GM12891 (cell line): Measurements from ENCODE around the gene JADE1.

Experiments used
- PAX5 ChIP-seq: IDR thresholded peaks from 2 replicates; pipeline ENCODE4 v1.6.1; 2011; ENCODE audit warnings: low read length, moderate library complexity, mild to moderate bottlenecking; ENCODE audit not compliant: insufficient read depth, severe bottlenecking
- POLR2A ChIP-seq: IDR thresholded peaks from 2 replicates; pipeline ENCODE4 v1.6.1; 2011; ENCODE audit warnings: low read depth, low read length, control low read depth
- POLR2AphosphoS5 ChIP-seq: IDR thresholded peaks from 2 replicates; pipeline ENCODE4 v1.6.1; 2011; ENCODE audit warnings: low read depth, low read length, control low read depth
- SPI1 ChIP-seq: IDR thresholded peaks from 2 replicates; pipeline ENCODE4 v1.6.1; 2011; ENCODE audit warnings: low read depth, low read length, control low read depth
- TAF1 ChIP-seq: IDR thresholded peaks from 2 replicates; pipeline ENCODE4 v1.6.1; 2011; ENCODE audit warnings: low read depth, low read length, control low read depth

DNA sequence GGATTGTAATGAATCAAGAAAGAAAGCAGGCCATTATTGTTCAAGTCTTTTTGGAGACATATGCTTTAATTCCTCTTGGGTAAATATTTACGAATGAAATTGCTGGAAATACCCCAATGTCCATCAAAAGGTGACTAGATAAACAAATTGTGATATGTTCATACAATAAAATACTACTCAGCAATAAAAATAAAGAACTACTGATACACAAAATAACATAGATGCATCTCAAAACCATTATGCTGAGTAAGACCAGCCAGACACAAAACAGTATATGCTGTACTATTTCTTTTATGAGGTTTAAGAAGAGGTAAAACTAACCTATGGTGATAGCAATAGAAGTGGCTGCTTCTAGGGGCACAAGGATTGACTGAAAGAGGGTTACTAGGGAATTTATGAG is 28.8 kb upstream of the JADE1 start:
- TF ChIP-seq POLR2AphosphoS5 (no peak), SPI1 (no peak), POLR2A (no peak), PAX5 (no peak), TAF1 (no peak)
